A549 (cell line): ENCODE data around the gene KLRF1. TPM values are rescaled to one million over a fixed set of nuclear protein-coding genes. Genes with fewer than 3 reads are reported as not detected.

Experiments
- ATAC-seq, 2 experiments: fragments of 200-7000 bp in 1 of 2; fragments of >200 bp in 1 of 2; cut with Nextera tagmentation in 1 of 2; cut with Tn5 transposase in 1 of 2; 3 replicates each; pipeline versions ENCODE4 v1.8.0 to v1.9.1; 2018 to 2020; ENCODE audit warnings: mild to moderate bottlenecking in 1 of 2, moderate library complexity in 1 of 2
- CTCF ChIA-PET: fragments of 300-600 bp; sonication (Branson Sonifier 250); formaldehyde crosslinking; extraction: SDS; loops from one replicate; lab custom pipeline; 2021; ENCODE audit warnings: antibody characterized with exemption, inconsistent platforms; lab: Yijun Ruan, JAX
- POLR2A ChIA-PET: fragments of 350-600 bp; formaldehyde crosslinking; extraction: SDS; loops from one replicate; lab custom pipeline; 2021; ENCODE audit warnings: antibody characterized with exemption, inconsistent platforms; lab: Yijun Ruan, JAX
- DNase-seq, 2 experiments: peaks; one replicate each; pipeline versions ENCODE4 v3.0.0 to v3.0.0-alpha.2; 2011 to 2016; ENCODE audit warnings: low read depth in 1 of 2, low spot score in 1 of 2
- FAIRE-seq: peaks from 2 replicates; lab custom pipeline; 2011; peaks lifted over from hg19 to GRCh38; lab: Jason Lieb, UNC
- H3K27ac ChIP-seq, 2 experiments: fragments of >200 bp; sonication (Bioruptor Twin); formaldehyde crosslinking; 3 replicates each; pipeline ENCODE4 v1.5.1; 2016 to 2017
- H3K4me1 ChIP-seq: fragments of >200 bp; sonication (Bioruptor Twin); formaldehyde crosslinking; 3 replicates; pipeline ENCODE4 v1.6.1; 2016
- H3K4me2 ChIP-seq: fragments of >200 bp; sonication (Bioruptor Twin); formaldehyde crosslinking; 3 replicates; pipeline ENCODE4 v1.6.1; 2016
- H3K4me3 ChIP-seq: fragments of >200 bp; sonication (Bioruptor Twin); formaldehyde crosslinking; 3 replicates; pipeline ENCODE4 v1.5.1; 2016
- H3K9me3 ChIP-seq: fragments of >200 bp; sonication (Bioruptor Twin); formaldehyde crosslinking; 3 replicates; pipeline ENCODE4 v1.6.1; 2016
- CBX2 ChIP-seq: fragments of 200-600 bp; sonication (generic); IDR thresholded peaks from 2 replicates; pipeline ENCODE4 v1.6.1; 2016; ENCODE audit warnings: low read depth, mild to moderate bottlenecking, borderline replicate concordance
- CEBPB ChIP-seq, 2 experiments: fragments of >200 bp in 1 of 2; sonication (Bioruptor Twin) in 1 of 2; formaldehyde crosslinking in 1 of 2; IDR thresholded peaks; 2 replicates each; pipeline ENCODE4 v1.6.1; 2012 to 2016
- CHD2 ChIP-seq: fragments of 150-350 bp; IDR thresholded peaks from 2 replicates; pipeline ENCODE4 v1.6.1; 2014; ENCODE audit warnings: low read length; ENCODE audit not compliant: partially characterized antibody
- CHD4 ChIP-seq: fragments of 200-600 bp; sonication (generic); IDR thresholded peaks from 2 replicates; pipeline ENCODE4 v1.6.1; 2016; ENCODE audit warnings: antibody characterized with exemption, mild to moderate bottlenecking, borderline replicate concordance
- CTCF ChIP-seq: fragments of >200 bp; sonication (Bioruptor Twin); formaldehyde crosslinking; IDR thresholded peaks from 3 replicates; pipeline ENCODE4 v1.5.1; 2016
- EHMT2 ChIP-seq: fragments of 200-600 bp; sonication (generic); IDR thresholded peaks from 2 replicates; pipeline ENCODE4 v1.6.1; 2016; ENCODE audit warnings: antibody characterized with exemption, low read depth, mild to moderate bottlenecking, moderate library complexity
- ESRRA ChIP-seq: fragments of 150-350 bp; IDR thresholded peaks from 2 replicates; pipeline ENCODE4 v1.6.1; 2014; ENCODE audit warnings: mild to moderate bottlenecking, low read length, borderline replicate concordance
- FOSB ChIP-seq: fragments of 250-450 bp; sonication (Bioruptor Pico); IDR thresholded peaks from 2 replicates; pipeline ENCODE4 v1.5.0; 2020; ENCODE audit warnings: mild to moderate bottlenecking, moderate library complexity
- FOSL2 ChIP-seq, 2 experiments: fragments of 450-650 bp in 1 of 2; fragments of >200 bp in 1 of 2; sonication (Bioruptor Twin) in 1 of 2; formaldehyde crosslinking; IDR thresholded peaks; 2 replicates each; pipeline versions ENCODE4 v1.5.0 to v1.6.1; 2016 to 2020; ENCODE audit warnings: mild to moderate bottlenecking in 1 of 2, moderate library complexity in 1 of 2
- HMGXB4 ChIP-seq: fragments of 250-450 bp; sonication (Bioruptor Pico); IDR thresholded peaks from 2 replicates; pipeline ENCODE4 v1.5.0; 2021; ENCODE audit warnings: mild to moderate bottlenecking, moderate library complexity, borderline replicate concordance
- HOXA7 ChIP-seq: fragments of 250-450 bp; sonication (Bioruptor Pico); IDR thresholded peaks from 2 replicates; pipeline ENCODE4 v1.5.0; 2020; ENCODE audit warnings: mild to moderate bottlenecking, moderate library complexity
- HOXB13 ChIP-seq: fragments of 250-450 bp; sonication (Bioruptor Pico); IDR thresholded peaks from 2 replicates; pipeline ENCODE4 v1.5.0; 2020; ENCODE audit warnings: low read depth, mild to moderate bottlenecking, moderate library complexity
- KDM5A ChIP-seq: fragments of 200-600 bp; sonication (generic); IDR thresholded peaks from 2 replicates; pipeline ENCODE4 v1.6.1; 2016; ENCODE audit warnings: antibody characterized with exemption, mild to moderate bottlenecking
- MAFK ChIP-seq: fragments of 450-650 bp; IDR thresholded peaks from 2 replicates; pipeline ENCODE4 v1.6.1; 2014; ENCODE audit not compliant: partially characterized antibody
- MAZ ChIP-seq: fragments of 150-350 bp; IDR thresholded peaks from 2 replicates; pipeline ENCODE4 v1.6.1; 2014; ENCODE audit warnings: antibody characterized with exemption, low read depth, low read length, borderline replicate concordance
- MYC ChIP-seq: IDR thresholded peaks from 2 replicates; pipeline ENCODE4 v1.6.1; 2012; ENCODE audit warnings: mild to moderate bottlenecking, inconsistent platforms, low read length, improper control_type of control experiment, borderline replicate concordance
- NR3C1 ChIP-seq: fragments of >200 bp; sonication (Bioruptor Twin); formaldehyde crosslinking; IDR thresholded peaks from 3 replicates; pipeline ENCODE4 v1.6.1; 2017
- POLR2A ChIP-seq: IDR thresholded peaks from 2 replicates; pipeline ENCODE4 v1.6.1; 2012; ENCODE audit warnings: mild to moderate bottlenecking, low read length
- POLR2AphosphoS2 ChIP-seq: conservative IDR thresholded peaks from 2 replicates; pipeline ENCODE4 v1.6.1; 2012; ENCODE audit warnings: low read length, improper control_type of control experiment, inconsistent platforms
- RAD21 ChIP-seq, 2 experiments: fragments of >200 bp in 1 of 2; sonication (Bioruptor Twin) in 1 of 2; formaldehyde crosslinking in 1 of 2; IDR thresholded peaks in 1 of 2; conservative IDR thresholded peaks in 1 of 2; 2 replicates in 1 of 2; 3 replicates in 1 of 2; pipeline ENCODE4 v1.6.1; 2012 to 2018; ENCODE audit warnings: inconsistent platforms in 1 of 2
- SREBF2 ChIP-seq: fragments of 450-650 bp; IDR thresholded peaks from 2 replicates; pipeline ENCODE4 v1.6.1; 2014; ENCODE audit warnings: mild to moderate bottlenecking, moderate library complexity
- ZFP36 ChIP-seq: fragments of 450-650 bp; IDR thresholded peaks from 2 replicates; pipeline ENCODE4 v1.6.1; 2014; ENCODE audit warnings: borderline replicate concordance; ENCODE audit not compliant: partially characterized antibody
- WGBS: methylation state at CpG from one replicate; pipeline ENCODE4 v1.1.6; 2017; ENCODE audit errors: missing lambda C conversion rate; 5-methylcytosine and 5-hydroxymethylcytosine counted together
- polyA plus RNA-seq, 4 experiments: library from polyadenylated mRNA; depleted of rRNA in 3 of 4; stranded (reverse); fragments of >200 nt; fragmentation: RNase III in 1 of 4; extraction: RNeasy Plus Mini Kit Qiagen cat#74134 plus additional on column Dnase treatment in 1 of 4; gene quantifications; 2 replicates in 3 of 4; 3 replicates in 1 of 4; pipeline ENCODE4 v1.2.3, GENCODE V29; 2011 to 2017
- TF ChIP-seq, protein P1 (sequence below): fragments of 150-350 bp; IDR thresholded peaks from 2 replicates; pipeline ENCODE4 v1.6.1; 2014; ENCODE audit warnings: low read depth, mild to moderate bottlenecking, low read length
- TF ChIP-seq, protein P2 (sequence below): IDR thresholded peaks from 2 replicates; pipeline ENCODE4 v1.6.1; 2012
- TF ChIP-seq, protein P3 (sequence below): fragments of 450-650 bp; IDR thresholded peaks from 2 replicates; pipeline ENCODE4 v1.6.1; 2014; ENCODE audit warnings: antibody characterized with exemption

The KLRF1 gene
- polyA plus RNA-seq, 2 of the 4 experiments (the other 2 are of a cell fraction), result not detected

- TF ChIP-seq ZFP36 (no peak), CHD4 (no peak), CHD2 (no peak), FOSL2 (IDR thresholded peaks at IDR 0.05) (no peak), FOSL2 (CRISPR knock-in tag; IDR thresholded peaks at IDR 0.05) (no peak), MAFK (peak; percentile 38), NR3C1 (no peak), RAD21 (conservative IDR thresholded peaks at IDR 0.05 in 1 of 2, IDR thresholded peaks at IDR 0.05 in 1 of 2) (no peak)
- TF ChIP-seq, protein P1, sequence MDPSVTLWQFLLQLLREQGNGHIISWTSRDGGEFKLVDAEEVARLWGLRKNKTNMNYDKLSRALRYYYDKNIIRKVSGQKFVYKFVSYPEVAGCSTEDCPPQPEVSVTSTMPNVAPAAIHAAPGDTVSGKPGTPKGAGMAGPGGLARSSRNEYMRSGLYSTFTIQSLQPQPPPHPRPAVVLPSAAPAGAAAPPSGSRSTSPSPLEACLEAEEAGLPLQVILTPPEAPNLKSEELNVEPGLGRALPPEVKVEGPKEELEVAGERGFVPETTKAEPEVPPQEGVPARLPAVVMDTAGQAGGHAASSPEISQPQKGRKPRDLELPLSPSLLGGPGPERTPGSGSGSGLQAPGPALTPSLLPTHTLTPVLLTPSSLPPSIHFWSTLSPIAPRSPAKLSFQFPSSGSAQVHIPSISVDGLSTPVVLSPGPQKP, result no peak
- TF ChIP-seq, protein P2, sequence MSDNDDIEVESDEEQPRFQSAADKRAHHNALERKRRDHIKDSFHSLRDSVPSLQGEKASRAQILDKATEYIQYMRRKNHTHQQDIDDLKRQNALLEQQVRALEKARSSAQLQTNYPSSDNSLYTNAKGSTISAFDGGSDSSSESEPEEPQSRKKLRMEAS, result no peak
- no peak overlapping the region for H3K4me3 ChIP-seq
- ATAC-seq, result no peak
- H3K4me1 ChIP-seq, result no peaks in the 10 kb centered on the region
- ChIA-PET POLR2A (no interaction called here), CTCF (interaction anchor here (0.9 to 1.0 kb wide), 2 partner anchors 56 to 146 kb away, joined by 3 read pairs; no protein-coding TSS in a partner anchor)
- no peak for FAIRE-seq
- peak overlapping the region; percentile 76 for H3K4me2 ChIP-seq
- H3K9me3 ChIP-seq, result no peaks in the 10 kb centered on the region
- 48% methylated on average over 4 of the region's 4 CpGs for WGBS
- no peak for DNase-seq
- no peak overlapping the region for H3K27ac ChIP-seq
Observed at GRCh38 chr12:9866860-9867269, 39.6 kb downstream of the KLRF1 start.

GRCh38 chr12:9867531-9867930, 40.2 kb downstream of the KLRF1 start:
- 49% methylated on average over 4 of the region's 4 CpGs for WGBS
- TF ChIP-seq, protein P3, sequence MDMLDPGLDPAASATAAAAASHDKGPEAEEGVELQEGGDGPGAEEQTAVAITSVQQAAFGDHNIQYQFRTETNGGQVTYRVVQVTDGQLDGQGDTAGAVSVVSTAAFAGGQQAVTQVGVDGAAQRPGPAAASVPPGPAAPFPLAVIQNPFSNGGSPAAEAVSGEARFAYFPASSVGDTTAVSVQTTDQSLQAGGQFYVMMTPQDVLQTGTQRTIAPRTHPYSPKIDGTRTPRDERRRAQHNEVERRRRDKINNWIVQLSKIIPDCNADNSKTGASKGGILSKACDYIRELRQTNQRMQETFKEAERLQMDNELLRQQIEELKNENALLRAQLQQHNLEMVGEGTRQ, result no peak
- TF ChIP-seq HOXA7 (CRISPR knock-in tag), result no peak
- no peak for TF ChIP-seq CBX2
- no peak for TF ChIP-seq MAZ
- TF ChIP-seq HOXB13, result no peak
- TF ChIP-seq POLR2A, result no peak
- no peak for TF ChIP-seq FOSB
- no peak for TF ChIP-seq EHMT2
- no peak for TF ChIP-seq CHD2
- no peak for TF ChIP-seq MYC
- TF ChIP-seq, all 56 proteins: peak for 0
- Histone ChIP-seq H3K4me1 (no peaks in the 10 kb centered on the region), H3K27ac (no peak overlapping the region), H3K9me3 (no peaks in the 10 kb centered on the region), H3K4me3 (no peak overlapping the region), H3K4me2 (peak overlapping the region; percentile 76)
- ChIA-PET POLR2A (no interaction called here), CTCF (interaction anchor here (0.9 kb wide), 1 partner anchor 56 kb away, joined by 3 read pairs; no protein-coding TSS in a partner anchor)
- no peak for DNase-seq
- no peak for FAIRE-seq
- no peak for ATAC-seq

DNA sequence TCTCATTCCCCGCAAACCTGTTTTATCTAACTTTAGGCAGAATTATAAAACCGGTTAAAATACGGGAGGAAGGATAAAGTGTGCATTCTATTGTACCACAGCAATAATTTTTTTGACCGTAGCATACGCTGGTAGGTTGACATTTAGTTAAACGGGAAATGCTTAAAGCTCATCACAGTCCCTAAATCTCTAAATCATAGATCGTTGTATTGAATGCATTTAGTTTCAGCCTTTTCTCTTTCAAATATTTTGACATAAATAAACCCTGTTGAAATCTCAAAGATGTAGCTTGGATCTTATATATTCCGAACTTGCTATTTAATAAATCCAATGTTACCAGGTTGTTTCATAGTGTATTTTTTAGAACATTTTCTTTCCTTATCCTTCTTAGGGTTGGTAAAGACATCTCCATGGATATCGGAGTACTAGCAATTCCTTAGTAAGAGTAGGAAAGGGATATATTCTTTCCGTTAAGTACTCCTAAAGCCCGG, 41.1 kb downstream of the KLRF1 start:
- H3K9me3 ChIP-seq, result no peaks in the 10 kb centered on the region
- DNase-seq, result no peak
- H3K27ac ChIP-seq, result peak overlapping the region in 1 of 2 experiments; percentile 15; a peak in 1 of 6 replicates
- peak overlapping the region; percentile 39; the same call in 2 of the 3 replicates for H3K4me3 ChIP-seq
- ATAC-seq, result no peak
- 69% methylated on average over 11 of the region's 11 CpGs for WGBS
- CTCF ChIA-PET, result interaction anchor here (0.6 kb wide), 1 partner anchor 25 kb away, joined by 5 read pairs; no protein-coding TSS in a partner anchor
- no peak for FAIRE-seq
- no peaks in the 10 kb centered on the region for H3K4me1 ChIP-seq
- H3K4me2 ChIP-seq, result peak overlapping the region; percentile 76
- POLR2A ChIA-PET, result no interaction called here
- TF ChIP-seq CTCF (no peak), KDM5A (no peak), HMGXB4 (no peak), RAD21 (conservative IDR thresholded peaks at IDR 0.05 in 1 of 2, IDR thresholded peaks at IDR 0.05 in 1 of 2) (no peak), POLR2AphosphoS2 (no peak), CHD4 (no peak), ESRRA (no peak), EHMT2 (no peak), MYC (no peak), CEBPB (IDR thresholded peaks at IDR 0.05) (no peak), MAFK (no peak), SREBF2 (no peak)
- TF ChIP-seq, protein P2, result no peak
